HG03159 (cell line): ENCODE measurements around the gene BRINP1.

Experiments
- ATAC-seq: cut with Tn5 transposase; IDR thresholded peaks from one replicate; pipeline ENCODE4 v1.9.1; 2021; ENCODE audit warnings: mild to moderate bottlenecking, moderate library complexity; ENCODE audit not compliant: unreplicated experiment

Gene BRINP1

DNA sequence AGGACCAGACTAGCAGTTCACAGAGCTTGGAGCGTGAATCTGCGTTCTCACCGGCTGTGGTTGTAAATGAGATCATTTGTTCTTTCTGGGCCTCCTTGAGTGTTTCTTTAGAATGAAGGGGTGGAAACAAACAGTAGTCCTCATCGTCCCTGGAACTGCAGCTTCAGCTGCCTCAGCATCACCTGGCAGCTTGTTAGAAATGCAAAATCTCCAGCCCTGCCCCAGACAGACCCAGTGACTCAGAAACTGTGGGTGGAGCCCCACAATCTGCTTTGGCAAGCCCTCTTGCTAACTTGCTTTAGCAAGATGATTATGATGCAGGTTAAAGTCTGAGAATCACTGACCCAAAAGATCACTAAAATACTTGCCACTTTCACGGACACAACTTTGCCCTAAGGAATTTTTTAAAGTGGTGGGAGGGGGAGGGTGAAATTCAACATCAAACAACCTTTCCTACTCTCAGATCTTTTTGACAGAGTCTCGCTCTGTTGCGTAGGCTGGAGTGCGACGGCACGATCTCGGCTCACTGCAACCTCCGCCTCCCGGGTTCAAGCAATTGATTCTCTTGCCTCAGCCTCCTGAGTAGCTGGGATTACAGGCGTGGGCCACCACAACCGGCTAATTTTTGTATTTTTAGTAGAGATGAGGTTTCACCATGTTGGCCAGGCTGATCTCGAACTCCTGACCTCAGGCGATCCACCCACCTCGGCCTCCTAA is 86.0 kb downstream of the BRINP1 start:
- ATAC-seq: no peak

DNA sequence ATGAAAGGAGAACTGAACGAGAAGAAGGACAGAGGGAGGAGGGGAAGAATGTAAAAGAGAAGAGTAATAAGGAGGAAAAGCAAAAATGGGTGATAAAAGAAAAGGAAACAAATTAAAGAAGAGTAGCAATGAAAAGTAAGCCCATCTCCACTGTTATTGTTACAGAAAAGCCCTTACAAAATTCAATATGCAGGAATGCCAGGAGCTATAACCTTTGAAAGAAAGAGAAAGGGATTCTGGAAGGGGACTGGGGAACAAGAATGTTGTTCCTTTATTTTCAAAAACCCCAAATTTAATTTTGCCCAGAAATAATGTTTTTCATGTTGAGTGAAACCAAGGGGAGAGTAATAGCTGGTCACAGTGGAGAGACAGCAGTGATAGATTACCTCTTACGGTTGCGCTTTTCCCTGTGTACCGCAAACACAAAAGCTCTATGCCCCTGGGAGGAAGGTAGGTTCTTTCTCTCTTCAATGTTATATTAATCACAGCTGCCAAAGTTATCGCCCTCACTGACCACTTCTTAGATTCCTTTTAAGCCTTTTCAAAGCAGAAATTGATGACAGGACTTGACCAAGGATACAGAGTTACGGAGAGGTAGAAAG is 86.7 kb downstream of the BRINP1 start:
- no peak for ATAC-seq

DNA sequence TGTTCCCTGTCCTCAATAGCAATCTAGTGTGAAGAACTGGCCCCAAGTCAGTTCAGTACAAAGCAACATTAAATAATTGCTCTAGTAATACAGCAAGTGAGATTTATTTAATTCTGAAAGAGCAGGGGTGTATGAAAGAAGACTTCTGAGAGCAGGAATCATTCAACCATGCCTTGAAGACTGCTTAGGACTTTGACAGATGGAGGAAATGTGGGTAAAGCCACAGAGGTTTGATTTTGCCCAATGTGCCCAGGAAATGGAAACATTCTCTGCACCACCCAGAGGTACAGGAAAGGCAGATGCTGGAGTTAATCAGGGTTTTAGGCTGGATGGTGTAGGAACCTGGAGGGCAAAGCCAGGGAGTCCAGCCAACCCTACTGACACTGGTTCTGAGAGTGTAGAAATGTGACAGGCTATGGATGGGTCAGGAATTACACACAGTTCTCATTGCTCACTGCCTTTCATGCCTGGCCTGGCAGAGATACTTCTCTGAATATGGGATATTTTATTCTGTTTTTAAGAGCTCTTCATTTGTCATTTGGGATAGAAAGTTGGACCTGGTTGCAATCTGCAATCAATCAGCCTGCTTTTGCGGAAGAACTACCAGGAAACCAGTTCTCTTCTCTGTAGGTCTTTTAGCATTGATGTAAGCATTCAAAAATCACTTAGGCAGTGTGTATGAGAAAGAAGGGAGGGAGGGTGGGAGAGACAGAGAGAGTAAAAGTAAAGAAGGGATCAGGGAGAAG is 88.3 kb downstream of the BRINP1 start:
- no peak for ATAC-seq

DNA sequence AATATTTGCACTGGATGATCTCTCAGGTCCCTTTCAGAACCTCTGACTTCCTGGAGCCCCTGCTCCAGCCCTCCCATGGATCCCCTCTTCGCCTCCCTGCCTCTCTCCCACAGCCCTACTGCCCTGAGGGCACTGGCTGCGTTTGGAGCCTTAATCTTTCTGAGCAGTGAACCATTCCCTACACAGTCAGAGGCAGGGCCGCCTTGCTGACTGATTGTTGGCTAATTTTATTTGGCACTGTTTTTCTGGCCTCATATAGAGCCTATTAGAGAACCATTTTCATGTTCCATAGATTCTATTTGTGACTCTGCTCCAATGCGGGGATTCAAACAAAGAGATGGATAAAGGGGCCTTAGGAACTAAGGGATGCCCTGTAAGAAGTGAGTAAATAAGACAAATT is 91.1 kb downstream of the BRINP1 start:
- ATAC-seq: no peak

DNA sequence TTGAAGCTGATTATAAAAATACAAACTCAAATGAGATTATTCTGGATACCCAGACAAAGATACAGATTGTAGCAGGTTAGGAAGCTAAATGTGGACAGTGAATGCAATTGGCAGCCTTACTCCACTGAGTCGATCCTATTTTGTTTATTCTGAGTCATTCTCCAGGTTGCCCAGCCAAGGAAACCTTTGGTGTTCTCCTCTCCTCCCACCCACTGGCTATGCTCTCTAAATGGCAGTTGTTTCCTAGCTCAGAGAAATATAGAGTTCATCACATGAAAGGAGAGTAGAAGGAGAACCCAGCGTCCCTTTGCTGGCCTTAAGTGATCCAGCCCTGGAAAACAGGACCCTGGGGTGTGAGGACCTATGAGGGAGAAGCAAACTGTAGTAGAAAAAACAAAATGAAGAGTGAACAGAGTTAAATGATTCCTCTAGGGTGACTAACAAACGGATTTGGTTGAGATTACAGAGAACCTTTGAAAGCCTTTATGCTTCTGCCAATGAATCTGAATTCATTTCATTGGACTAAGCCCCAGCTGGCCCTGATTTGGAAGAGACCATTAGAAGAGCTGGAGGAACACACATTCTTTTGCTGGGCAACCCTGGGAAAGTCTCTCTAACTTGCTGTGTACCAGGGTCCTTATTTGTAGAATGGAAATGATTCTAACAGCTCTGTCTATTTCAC is 95.1 kb downstream of the BRINP1 start:
- no peak for ATAC-seq

DNA sequence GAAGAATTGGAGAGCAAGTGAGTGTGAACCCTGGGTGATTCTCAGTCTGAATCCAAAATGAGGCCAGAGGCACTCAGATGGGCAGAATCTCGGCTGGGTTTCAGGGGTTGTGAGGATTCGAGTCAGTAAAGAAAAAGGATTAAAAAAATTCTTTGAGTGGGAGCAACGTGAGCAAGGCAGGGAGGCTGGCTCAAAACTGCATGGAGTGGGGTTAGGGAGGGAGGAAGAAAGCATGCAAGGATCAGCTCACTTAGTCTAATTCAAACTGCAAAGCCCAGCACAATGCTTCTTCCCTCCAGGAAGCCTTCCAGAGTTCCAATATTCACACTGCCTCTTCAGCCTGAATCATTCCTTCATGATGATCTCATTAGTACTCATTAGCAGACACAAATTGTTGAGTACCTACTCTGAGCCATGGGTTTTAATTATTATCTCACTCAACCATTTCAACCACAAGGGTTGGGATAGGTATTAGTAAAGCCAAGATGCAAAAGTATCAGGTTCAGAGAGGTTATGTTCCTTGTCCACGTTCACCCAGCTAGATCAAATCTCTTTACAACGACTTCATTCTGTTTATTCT is 95.8 kb downstream of the BRINP1 start:
- no peak for ATAC-seq

DNA sequence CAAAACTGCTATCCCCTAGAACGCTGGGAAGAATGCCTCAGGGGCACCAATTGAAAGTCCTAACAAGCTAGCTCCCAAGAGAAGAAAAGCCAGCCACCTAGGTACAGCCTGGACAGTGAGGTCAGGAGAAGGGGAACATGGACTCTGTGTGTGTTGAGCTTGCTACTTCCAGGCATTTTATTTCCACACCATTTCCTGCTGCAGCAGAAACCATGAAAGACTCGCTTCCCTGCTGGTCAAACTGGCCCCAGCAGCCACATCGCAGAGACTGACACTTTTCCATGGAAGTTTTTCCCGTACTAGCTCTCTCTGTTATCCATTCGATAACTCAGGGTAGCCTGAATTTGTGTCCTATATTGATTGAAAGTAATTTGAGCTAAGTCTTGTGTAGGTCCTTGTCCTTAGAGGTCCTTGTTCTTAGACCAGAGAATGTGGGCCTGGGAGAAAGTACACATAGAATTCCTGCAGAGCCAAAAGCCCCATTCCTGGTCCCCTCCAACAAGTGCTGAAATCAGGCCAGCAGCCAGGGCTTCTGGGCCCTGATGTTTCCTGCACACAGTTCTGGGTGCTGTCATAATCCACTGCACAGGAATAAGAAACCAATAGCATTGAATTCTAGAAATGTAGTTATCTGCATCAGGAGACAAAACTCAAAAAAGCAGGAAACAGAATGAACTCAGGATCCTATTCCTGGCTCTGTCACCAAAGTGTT is 96.6 kb downstream of the BRINP1 start:
- no peak for ATAC-seq

DNA sequence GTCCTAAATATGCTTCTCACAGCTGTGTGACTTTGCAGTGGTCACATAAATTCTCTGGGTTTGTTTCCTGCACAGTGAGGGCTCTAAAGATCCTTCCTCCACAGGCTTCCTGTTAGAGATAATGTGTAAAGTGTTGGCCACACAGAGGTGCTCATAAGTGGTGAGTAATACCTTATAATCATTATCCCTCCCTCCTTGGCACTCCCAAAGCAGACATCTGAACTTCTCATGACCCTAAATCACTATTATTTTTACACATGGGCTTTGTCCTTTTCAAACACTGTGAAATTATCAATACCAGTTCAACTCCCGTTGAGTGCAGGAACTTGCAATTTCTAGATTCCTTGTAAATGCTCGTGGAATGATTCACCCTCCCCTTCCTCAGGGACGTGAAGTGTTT is 100.2 kb downstream of the BRINP1 start:
- no peak for ATAC-seq

DNA sequence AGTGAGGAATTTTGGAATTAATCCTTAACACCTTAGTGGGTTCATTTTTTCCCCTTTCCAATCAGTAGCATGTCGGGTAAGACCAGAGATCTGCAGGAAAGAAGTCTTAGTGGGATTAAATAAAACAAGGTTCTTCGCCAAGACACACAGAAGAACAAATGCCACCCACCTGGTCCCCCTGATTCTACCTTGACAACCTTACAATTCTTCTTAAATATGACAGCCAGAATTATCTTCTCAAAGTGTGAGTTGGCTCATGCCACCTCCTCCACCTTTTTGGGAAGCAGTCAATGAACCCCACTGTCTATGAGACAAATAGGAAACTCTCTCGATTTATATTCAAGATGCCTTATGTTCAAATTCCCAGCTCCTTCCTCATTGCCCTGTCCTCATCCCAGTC is 105.1 kb downstream of the BRINP1 start:
- no peak for ATAC-seq

DNA sequence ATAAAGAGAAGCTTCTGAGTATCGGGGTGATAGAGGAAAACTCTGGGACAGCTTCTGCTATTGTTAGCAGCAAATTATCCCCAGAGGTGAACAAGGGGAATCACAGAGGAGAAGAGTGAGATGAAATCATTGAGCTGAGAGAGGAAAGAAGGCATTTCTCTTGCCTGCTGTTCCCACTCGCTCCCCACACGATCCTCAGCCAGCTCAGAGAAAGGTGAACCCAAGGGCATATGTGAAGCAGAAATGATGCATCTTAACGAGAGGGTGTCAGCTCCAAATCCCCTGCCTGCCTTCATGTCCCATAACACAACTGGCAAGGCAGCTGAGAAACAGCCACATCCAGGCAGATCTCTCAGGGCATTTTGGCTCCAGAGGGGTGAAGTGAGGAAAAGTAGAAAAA is 111.6 kb downstream of the BRINP1 start:
- ATAC-seq: no peak

DNA sequence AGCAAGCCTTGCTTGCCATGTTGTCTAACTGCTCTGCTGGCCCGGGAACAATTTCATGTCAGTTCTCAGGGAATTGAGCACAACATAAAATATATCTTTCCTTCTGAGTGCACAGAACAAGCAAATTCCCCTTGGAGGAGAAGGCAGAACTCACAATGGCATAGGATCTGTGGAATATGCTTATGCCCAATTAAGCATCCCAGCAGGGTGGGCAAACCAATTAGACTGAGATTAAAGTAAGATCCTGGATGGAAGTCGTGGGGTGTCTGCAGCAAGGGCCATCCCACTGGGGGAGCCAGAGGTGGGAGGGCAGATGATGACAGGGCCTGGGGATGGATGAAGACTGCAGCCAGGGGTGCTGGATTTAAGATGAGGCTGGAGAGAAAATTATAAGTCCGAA is 114.1 kb downstream of the BRINP1 start:
- ATAC-seq: no peak

DNA sequence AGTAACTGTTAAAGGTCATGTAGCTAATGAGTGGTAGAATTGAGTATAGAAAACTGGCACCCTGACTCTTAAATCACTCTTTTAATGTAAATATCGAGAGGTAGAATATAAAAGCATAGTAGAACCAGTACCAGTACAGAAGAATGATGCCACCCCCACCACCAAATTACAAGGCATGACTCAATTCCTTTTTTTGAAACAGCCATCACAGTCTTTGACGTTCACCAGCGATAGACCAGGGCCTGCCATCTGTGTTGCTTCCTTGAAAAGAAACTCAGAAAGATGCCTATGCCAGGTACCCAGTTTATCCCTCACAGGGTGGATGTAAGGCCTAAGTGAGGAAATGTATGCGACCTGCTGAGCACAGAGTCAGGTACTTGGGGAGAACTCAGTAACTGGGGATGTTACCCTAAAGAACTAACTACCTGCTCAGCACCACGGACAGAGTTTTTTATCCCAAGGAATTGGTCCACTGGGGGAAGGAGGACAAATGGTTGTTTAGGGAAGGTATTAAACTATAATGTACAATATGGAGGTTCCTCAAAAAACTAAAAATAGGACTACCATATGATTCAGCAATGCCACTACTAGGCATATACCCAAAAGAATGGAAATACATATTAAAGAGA is 116.5 kb downstream of the BRINP1 start:
- no peak for ATAC-seq

DNA sequence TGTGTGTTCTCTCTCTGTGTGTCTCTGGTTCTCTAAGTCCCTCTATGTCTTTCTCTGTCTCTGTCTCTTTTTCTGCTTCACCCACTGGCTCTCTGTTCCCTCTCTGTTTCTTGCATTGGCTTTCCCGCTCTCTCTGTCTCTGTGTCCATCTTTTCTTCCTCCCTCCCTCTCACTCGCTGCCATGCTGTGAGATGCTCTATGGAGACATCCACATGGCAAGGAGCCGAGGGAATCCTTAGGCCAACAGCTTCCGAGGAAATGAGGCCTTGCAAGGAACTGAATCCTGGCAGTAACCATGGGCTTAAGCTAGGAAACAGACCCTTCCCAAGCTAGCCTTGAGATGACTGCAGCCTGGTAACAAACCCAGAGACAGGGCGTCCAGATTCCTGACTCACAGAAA is 117.3 kb downstream of the BRINP1 start:
- ATAC-seq: no peak

DNA sequence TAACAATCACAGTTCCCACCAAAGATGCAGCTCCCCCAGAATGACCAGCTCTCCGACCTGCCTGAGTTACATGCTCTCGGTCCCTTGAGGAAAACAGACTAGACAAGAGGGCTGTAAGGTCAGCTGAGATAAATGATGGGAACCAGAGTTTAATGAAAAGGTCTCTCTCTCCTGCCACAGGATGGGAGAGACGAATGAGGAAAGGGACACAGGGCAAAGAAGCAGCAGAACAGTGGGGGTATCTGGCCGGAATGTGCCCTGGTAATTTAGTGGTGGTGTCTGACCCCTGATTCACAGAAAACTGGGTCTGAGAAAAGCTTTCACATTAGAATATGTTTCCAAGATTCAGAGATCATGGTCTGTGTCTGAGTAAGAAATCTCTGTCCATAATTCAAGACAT is 118.5 kb downstream of the BRINP1 start:
- ATAC-seq: no peak

DNA sequence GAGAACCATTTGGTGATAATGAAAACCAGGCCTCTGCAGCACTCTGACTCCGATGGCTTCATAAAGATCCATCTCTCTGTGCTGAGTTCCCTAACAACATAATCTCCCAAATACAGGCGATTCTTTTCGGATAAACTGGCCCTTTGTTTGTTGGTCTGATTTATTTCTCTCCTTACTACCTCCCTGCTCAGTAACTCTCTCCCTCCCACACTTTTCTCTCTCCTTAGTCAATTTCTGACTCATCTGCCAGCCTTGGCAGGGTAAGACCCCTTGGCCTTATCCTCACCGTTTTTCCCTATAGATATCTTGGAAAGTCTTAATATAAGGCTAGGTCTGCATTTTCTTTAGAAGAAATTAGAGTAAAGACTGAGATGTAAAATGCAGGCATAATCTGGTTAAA is 128.7 kb downstream of the BRINP1 start:
- ATAC-seq: no peak

DNA sequence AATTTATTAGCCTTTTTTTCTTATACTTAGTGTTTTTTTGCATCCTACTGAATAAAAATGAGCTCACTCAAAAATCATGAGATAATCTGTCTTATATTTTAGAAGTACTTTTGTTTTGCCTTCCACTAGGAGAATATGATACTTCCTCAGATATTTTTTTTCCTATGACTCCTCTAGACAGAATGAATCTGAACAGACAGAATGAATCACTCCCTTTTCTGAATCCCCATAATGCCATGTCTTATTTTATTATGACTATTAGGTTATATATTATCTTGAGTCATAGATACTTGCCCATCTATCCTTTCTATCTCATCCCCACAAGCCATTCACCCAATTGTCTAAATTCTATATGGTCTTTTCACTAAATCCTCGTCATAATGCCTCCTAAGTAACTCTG is 134.6 kb downstream of the BRINP1 start:
- ATAC-seq: no peak

DNA sequence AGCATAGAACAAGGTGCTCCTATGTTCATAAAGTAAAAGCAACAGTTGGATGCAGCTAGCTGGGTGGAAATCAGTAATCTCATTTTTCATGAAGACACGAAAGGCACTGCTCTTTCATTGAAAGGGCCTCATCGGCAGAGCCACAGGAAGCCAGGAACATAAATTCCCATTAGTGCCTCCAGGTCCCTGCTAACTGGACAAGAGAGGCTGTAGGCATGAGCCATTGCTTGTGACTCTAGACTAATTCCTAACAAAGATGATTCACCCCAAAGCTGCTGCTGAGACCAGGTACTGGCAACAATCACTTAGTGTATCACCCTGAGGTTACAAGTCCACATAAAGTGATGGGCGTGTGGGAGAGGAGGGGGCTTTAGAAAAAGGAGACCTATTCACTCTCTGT is 141.8 kb downstream of the BRINP1 start:
- ATAC-seq: no peak

DNA sequence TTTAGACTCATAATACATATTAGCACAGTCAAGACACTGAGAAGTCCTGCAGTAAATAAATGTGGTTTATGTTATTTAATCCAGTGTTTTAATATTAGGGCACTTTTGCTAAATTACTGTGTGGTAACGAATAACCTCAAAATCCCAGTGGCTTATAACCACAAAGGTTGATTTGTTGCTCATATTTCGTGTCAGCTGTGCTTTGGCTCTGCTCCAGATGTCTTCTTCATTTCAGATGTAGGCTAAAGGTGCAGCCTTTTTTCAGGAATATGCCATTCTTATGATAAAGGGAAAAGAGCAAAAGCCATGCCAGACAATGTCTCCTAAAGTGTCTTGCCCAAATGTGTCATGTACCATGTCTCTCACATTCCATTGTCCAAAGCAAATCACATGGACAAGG is 144.8 kb downstream of the BRINP1 start:
- no peak for ATAC-seq

DNA sequence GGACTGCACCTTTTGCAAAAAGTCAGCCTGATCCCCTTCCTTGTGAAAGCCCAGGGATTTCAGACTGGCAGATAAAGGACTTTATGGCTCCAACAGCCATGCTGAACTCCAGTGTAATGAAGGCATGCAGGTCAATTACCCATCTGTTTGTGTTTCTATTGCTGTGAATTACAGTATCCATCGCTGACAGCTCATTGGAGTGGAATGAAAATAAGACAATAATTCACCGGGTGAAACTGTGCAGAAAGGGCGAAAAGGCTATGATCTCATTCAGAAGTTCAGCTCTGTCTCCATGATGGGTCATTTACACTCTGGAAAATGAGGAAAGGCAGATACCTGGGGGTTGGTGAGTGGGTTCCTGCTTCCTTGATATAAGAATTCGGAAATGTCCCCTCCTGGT is 148.0 kb downstream of the BRINP1 start:
- ATAC-seq: no peak

DNA sequence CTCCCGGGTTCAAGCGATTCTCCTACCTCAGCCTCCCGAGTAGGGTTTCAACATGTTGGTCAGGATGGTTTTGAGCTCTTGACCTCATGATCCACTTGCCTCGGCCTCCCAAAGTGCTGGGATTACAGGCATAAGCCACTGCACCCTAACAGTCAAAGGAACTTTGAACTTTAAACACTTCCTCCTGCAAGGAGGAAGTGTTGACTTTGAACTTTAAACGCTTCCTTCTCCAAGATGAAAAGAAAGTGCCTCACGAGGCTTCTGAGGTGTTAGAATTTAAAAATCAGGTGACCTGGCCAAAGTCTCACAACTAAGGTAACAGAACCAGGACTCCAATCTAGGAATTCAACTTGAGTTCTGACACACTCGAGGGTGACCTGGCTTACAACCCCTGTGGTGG is 150.9 kb downstream of the BRINP1 start:
- no peak for ATAC-seq
